Endothelial cell of hepatic sinusoid (primary cell): ENCODE measurements around the gene TAX1BP1.

Experiments
- in situ Hi-C: cut with HindIII; loops from 2 replicates; pipeline ENCODE4 v1.10.0; 2017; ENCODE audit warnings: low sequenced_read_pairs

Gene TAX1BP1

GRCh38 chr7:27777662-27778061, 37.7 kb downstream of the TAX1BP1 start:
- in situ Hi-C loops = no loop called here

- in situ Hi-C loops = loop anchor here (10.0 kb wide), 1 partner anchor 575 kb away; the partner anchor contains the start of gene HOXA13
Observed at GRCh38 chr7:27779873-27780272, 39.9 kb downstream of the TAX1BP1 start.

- in situ Hi-C loops = loop anchor here (10.0 kb wide), 1 partner anchor 576 kb away; the partner anchor contains the start of gene HOXA13
Observed at GRCh38 chr7:27781188-27781587, 41.2 kb downstream of the TAX1BP1 start.

GRCh38 chr7:27782849-27783248, 42.9 kb downstream of the TAX1BP1 start:
- in situ Hi-C loops = loop anchor here (10.0 kb wide), 1 partner anchor 578 kb away; the partner anchor contains the start of gene HOXA13

GRCh38 chr7:27784399-27785053, 44.6 kb downstream of the TAX1BP1 start:
- in situ Hi-C loops = loop anchor here (5.0 to 10.0 kb wide), 2 partner anchors 43 to 580 kb away; partner anchors contain the start of gene HOXA13

GRCh38 chr7:27788437-27788836, 48.5 kb downstream of the TAX1BP1 start:
- in situ Hi-C loops = loop anchor here (5.0 to 10.0 kb wide), 2 partner anchors 39 to 584 kb away; partner anchors contain the start of gene HOXA13

GRCh38 chr7:27793780-27794179, 53.8 kb downstream of the TAX1BP1 start:
- in situ Hi-C loops = no loop called here

GRCh38 chr7:27795977-27796376, 56.0 kb downstream of the TAX1BP1 start:
- in situ Hi-C loops = no loop called here

GRCh38 chr7:27799212-27799611, 59.2 kb downstream of the TAX1BP1 start:
- in situ Hi-C loops = no loop called here

- in situ Hi-C loops = no loop called here
Observed at GRCh38 chr7:27802999-27803398, 63.0 kb downstream of the TAX1BP1 start.

GRCh38 chr7:27804139-27804538, 64.2 kb downstream of the TAX1BP1 start:
- in situ Hi-C loops = no loop called here

- in situ Hi-C loops = no loop called here
Observed at GRCh38 chr7:27808626-27809025, 68.7 kb downstream of the TAX1BP1 start.

GRCh38 chr7:27810186-27810585, 70.2 kb downstream of the TAX1BP1 start:
- in situ Hi-C loops = no loop called here

GRCh38 chr7:27812706-27813105, 72.7 kb downstream of the TAX1BP1 start:
- in situ Hi-C loops = no loop called here

GRCh38 chr7:27822245-27822644, 82.3 kb downstream of the TAX1BP1 start:
- in situ Hi-C loops = no loop called here

GRCh38 chr7:27825891-27826290, 85.9 kb downstream of the TAX1BP1 start:
- in situ Hi-C loops = loop anchor here (5.0 kb wide), 2 partner anchors 39 to 196 kb away; no protein-coding TSS in a partner anchor

GRCh38 chr7:27826357-27826756, 86.4 kb downstream of the TAX1BP1 start:
- in situ Hi-C loops = loop anchor here (5.0 kb wide), 2 partner anchors 39 to 196 kb away; no protein-coding TSS in a partner anchor

- in situ Hi-C loops = no loop called here
Observed at GRCh38 chr7:27834179-27834921, 94.4 kb downstream of the TAX1BP1 start.

- in situ Hi-C loops = no loop called here
Observed at GRCh38 chr7:27835376-27835775, 95.4 kb downstream of the TAX1BP1 start.

GRCh38 chr7:27836536-27836935, 96.6 kb downstream of the TAX1BP1 start:
- in situ Hi-C loops = no loop called here

- in situ Hi-C loops = no loop called here
Observed at GRCh38 chr7:27839099-27839498, 99.1 kb downstream of the TAX1BP1 start.

- in situ Hi-C loops = no loop called here
Observed at GRCh38 chr7:27840313-27840712, 100.4 kb downstream of the TAX1BP1 start.
